ENCODE data around the gene ZBTB20. TPM values are rescaled to one million over a fixed set of nuclear protein-coding genes. Genes with fewer than 3 reads are reported as not detected.

The ZBTB20 gene
- total RNA-seq, 4 donors from 2014 or later: 69.9 to 112 (median 80.8) TPM

DNA sequence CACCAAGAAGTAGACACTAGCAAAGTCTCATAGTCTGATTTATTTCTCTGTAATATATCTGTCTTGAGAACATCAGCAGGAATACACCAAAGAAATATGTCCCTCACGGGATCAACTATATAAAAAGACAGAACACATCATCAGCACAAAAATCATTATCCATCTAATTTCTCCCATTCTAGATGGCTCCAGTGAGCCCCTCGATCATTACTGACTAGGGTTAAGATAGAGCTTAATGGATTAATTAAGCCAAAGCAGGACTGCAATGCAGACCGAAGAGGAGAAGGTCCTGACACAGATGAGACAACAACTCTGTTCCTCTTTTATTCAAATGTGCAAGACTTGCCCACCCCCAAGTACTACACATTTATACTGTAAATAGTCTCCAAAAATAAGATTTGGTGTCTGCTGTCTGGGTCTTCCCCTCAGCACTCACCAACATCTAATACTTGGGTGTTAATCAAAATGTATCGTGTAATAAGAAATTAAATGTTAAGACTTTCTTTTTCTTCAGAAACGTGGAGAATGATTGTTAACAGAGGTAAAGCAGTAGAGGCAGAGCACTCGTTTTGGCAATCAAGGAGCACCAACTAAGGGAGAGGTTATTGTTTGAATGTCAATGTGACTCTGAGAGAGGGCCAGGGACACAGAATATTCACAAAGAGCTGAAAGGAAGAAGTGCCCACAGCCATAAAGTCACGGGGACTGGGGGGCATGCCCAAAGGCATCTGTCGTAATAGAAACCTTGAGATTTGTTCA is 719.6 kb downstream of the ZBTB20 start:
- Histone ChIP-seq H3K27me3 (no peaks in the 10 kb centered on the region), H3K36me3 (no peaks in the 10 kb centered on the region), H3K9me3 (no peaks in the 10 kb centered on the region), H3K27ac (replicated peaks in 1 of 4) (no peak overlapping the region), H3K4me1 (no peaks in the 10 kb centered on the region), H3K4me3 (no peak overlapping the region)
- intact Hi-C loops (cut with DNase I): no loop called here
- no peak for DNase-seq (ENCODE audit: extremely low spot score)
- no peak for TF ChIP-seq POLR2AphosphoS5 (IDR thresholded peaks at IDR 0.05)
- no peak for TF ChIP-seq POLR2A (IDR thresholded peaks at IDR 0.05; ENCODE audit: low read depth)
- no peak for TF ChIP-seq EP300 (IDR thresholded peaks at IDR 0.05)
- TF ChIP-seq, protein P1, sequence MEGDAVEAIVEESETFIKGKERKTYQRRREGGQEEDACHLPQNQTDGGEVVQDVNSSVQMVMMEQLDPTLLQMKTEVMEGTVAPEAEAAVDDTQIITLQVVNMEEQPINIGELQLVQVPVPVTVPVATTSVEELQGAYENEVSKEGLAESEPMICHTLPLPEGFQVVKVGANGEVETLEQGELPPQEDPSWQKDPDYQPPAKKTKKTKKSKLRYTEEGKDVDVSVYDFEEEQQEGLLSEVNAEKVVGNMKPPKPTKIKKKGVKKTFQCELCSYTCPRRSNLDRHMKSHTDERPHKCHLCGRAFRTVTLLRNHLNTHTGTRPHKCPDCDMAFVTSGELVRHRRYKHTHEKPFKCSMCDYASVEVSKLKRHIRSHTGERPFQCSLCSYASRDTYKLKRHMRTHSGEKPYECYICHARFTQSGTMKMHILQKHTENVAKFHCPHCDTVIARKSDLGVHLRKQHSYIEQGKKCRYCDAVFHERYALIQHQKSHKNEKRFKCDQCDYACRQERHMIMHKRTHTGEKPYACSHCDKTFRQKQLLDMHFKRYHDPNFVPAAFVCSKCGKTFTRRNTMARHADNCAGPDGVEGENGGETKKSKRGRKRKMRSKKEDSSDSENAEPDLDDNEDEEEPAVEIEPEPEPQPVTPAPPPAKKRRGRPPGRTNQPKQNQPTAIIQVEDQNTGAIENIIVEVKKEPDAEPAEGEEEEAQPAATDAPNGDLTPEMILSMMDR (IDR thresholded peaks at IDR 0.05): no peak
- WGBS: 83% methylated on average over 8 of the region's 8 CpGs

DNA sequence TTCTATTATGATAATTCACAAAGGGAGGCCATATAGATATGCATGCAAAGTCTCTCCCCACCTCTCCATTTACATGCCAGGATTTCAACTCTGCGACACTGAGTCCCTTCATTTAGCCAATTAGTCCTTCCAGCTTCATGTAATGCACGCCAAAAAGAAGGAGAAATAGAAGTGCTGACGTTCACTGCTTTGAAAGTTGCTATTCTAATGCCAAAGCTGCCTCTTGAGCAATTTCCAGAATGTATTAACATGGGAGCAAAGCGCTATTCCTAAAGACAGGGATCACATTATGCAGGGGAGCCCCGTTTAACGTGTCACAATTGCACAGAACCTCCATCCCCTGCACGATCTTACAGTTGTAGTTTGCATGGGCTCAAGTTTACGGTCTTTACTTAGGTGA is 722.8 kb downstream of the ZBTB20 start:
- TF ChIP-seq, protein P1 (IDR thresholded peaks at IDR 0.05): no peak
- no peak for TF ChIP-seq POLR2AphosphoS5 (IDR thresholded peaks at IDR 0.05)
- no peak for TF ChIP-seq POLR2A (IDR thresholded peaks at IDR 0.05; ENCODE audit: low read depth)
- TF ChIP-seq EP300 (IDR thresholded peaks at IDR 0.05): no peak
- Histone ChIP-seq H3K27ac (replicated peaks in 1 of 4) (no peak overlapping the region), H3K4me3 (no peak overlapping the region), H3K27me3 (no peaks in the 10 kb centered on the region), H3K9me3 (no peaks in the 10 kb centered on the region), H3K36me3 (no peaks in the 10 kb centered on the region), H3K4me1 (peaks cover 3 to 10% (median 7%) of the 10 kb centered on the region in 4 donors)
- intact Hi-C loops (cut with DNase I): no loop called here
- WGBS: 85% methylated on average over 8 of the region's 8 CpGs
- no peak for DNase-seq (ENCODE audit: extremely low spot score)

DNA sequence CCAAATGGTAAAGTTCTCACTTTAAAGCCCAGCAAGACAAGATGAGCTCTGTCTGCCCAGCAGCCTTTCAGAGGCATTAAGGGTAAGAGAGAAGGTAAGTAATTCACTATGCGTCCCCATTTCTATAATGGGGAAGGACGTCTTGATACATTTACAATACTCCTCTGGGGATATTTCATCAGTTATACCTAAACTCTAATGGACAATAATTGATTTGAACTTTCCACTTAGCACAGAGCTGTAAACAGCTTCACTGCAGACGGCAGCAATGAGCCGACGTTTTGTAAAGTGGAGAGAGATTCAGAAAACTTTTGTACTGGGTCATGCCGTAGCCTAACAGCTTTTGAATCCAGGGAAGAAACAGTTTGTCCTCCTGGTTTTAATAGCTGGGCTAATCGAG is 725.9 kb downstream of the ZBTB20 start:
- no peak overlapping the region for H3K27ac ChIP-seq (replicated peaks in 1 of 4)
- 85% methylated on average over 7 of the region's 7 CpGs for WGBS
- H3K27me3 ChIP-seq: no peaks in the 10 kb centered on the region
- no peaks in the 10 kb centered on the region for H3K9me3 ChIP-seq
- no peak for DNase-seq (ENCODE audit: extremely low spot score)
- H3K4me1 ChIP-seq: peaks cover 16 to 29% (median 24%) of the 10 kb centered on the region in 4 donors
- H3K36me3 ChIP-seq: no peaks in the 10 kb centered on the region
- TF ChIP-seq EP300 (IDR thresholded peaks at IDR 0.05) (no peak), POLR2A (IDR thresholded peaks at IDR 0.05; ENCODE audit: low read depth) (no peak), POLR2AphosphoS5 (IDR thresholded peaks at IDR 0.05) (no peak)
- TF ChIP-seq, protein P1 (IDR thresholded peaks at IDR 0.05): no peak
- H3K4me3 ChIP-seq: no peak overlapping the region
- intact Hi-C loops (cut with DNase I): no loop called here

DNA sequence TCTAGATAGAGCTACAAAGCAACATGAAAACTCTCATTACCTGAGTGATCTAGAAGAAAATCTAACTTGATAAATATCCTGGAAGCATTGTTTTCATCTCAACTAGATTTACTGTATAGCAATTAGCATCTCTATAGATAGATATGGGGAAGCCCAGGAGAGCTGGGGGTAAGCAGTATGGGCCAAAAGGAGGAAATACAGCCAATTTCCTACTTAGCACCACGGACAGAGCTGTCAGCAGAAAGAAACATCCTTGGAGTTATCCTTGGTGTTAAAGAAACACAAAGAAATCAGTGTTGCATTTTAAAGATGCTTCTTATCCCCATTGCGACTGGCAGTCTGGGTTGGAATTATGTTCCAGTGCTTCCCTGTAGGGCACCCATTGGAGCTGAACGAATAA is 727.0 kb downstream of the ZBTB20 start:
- no peaks in the 10 kb centered on the region for H3K36me3 ChIP-seq
- H3K4me1 ChIP-seq: peaks cover 16 to 29% (median 24%) of the 10 kb centered on the region in 4 donors
- H3K9me3 ChIP-seq: no peaks in the 10 kb centered on the region
- DNase-seq (ENCODE audit: extremely low spot score): no peak
- intact Hi-C loops (cut with DNase I): no loop called here
- WGBS: 67% methylated on average over 3 of the region's 3 CpGs
- TF ChIP-seq, protein P1 (IDR thresholded peaks at IDR 0.05): no peak
- no peak for TF ChIP-seq POLR2AphosphoS5 (IDR thresholded peaks at IDR 0.05)
- no peak for TF ChIP-seq POLR2A (IDR thresholded peaks at IDR 0.05; ENCODE audit: low read depth)
- TF ChIP-seq EP300 (IDR thresholded peaks at IDR 0.05): no peak
- H3K4me3 ChIP-seq: no peak overlapping the region
- H3K27me3 ChIP-seq: no peaks in the 10 kb centered on the region
- peak overlapping the region in 2 of 4 donors; percentile 34 to 56 for H3K27ac ChIP-seq (replicated peaks in 1 of 4)

Measured in esophagus muscularis mucosa (tissue), 4 donors.